ENCODE data around the gene PTPN20. TPM values are rescaled to one million over a fixed set of nuclear protein-coding genes. Genes with fewer than 3 reads are reported as not detected.
"Not testable (repeated sequence)": the region's sequence is repeated elsewhere in the genome, so short reads cannot be mapped to it uniquely, and the experiment has no call there.

Gene PTPN20
- total and polyA plus RNA-seq, 2 of the 4 experiments (the other 2 are of a cell fraction): 0.14 TPM; not detected in 1

GRCh38 chr10:46948687-46949518 is 37.7 kb downstream of the PTPN20 start:
- dilution Hi-C loops (cut with HindIII; ENCODE audit: low sequenced_read_pairs, unreplicated experiment); BruUV-seq (replicated peaks); CTCF ChIA-PET: not testable (repeated sequence)

GRCh38 chr10:46952540-46952939 is 41.3 kb downstream of the PTPN20 start:
- CTCF ChIA-PET; H2AFZ ChIP-seq (replicated peaks; ENCODE audit: low read length, poor library complexity); BruUV-seq (replicated peaks): not testable (repeated sequence)

More at GRCh38 chr10:46948687-46949518, 37.7 kb downstream of the PTPN20 start:
- H2BK20ac ChIP-seq (ENCODE audit: low read depth, low read length); H2AK5ac ChIP-seq (ENCODE audit: low read depth, low read length); H2BK120ac ChIP-seq (ENCODE audit: low read depth, low read length); H3K27me3 ChIP-seq (ENCODE audit: control insufficient read depth, insufficient read depth, low read length); H3K18ac ChIP-seq (ENCODE audit: low read depth, low read length); H3K4me1 ChIP-seq (ENCODE audit: control insufficient read depth, insufficient read depth, low read length); H3K9me3 ChIP-seq (ENCODE audit: control insufficient read depth, insufficient read depth, low read length); intact Hi-C loops (cut with micrococcal nuclease); H3K79me1 ChIP-seq (ENCODE audit: low read depth in 1 of 2, low read length in 2 of 2); ATAC-seq (ENCODE audit: low read depth); H3K23ac ChIP-seq (ENCODE audit: low read depth, low read length); H3K14ac ChIP-seq (replicated peaks; ENCODE audit: low read depth, low read length); H3K9me1 ChIP-seq (ENCODE audit: insufficient read depth, low read length); H2BK5ac ChIP-seq (ENCODE audit: low read depth, low read length, poor library complexity, severe bottlenecking); H4K8ac ChIP-seq (ENCODE audit: low read depth in 2 of 2, low read length in 2 of 2); H4K5ac ChIP-seq (ENCODE audit: low read depth, low read length); H3K4me2 ChIP-seq (ENCODE audit: low read depth, low read length); in situ Hi-C loops (cut with MboI; ENCODE audit: low sequenced_read_pairs); H3K36me3 ChIP-seq (ENCODE audit: control insufficient read depth, insufficient read depth, low read length); H4K20me1 ChIP-seq (ENCODE audit: insufficient read depth, low read length); H3K56ac ChIP-seq (ENCODE audit: extremely low read depth, insufficient read depth, low read length); H4K91ac ChIP-seq (ENCODE audit: insufficient read depth, low read depth, low read length); DNase-seq; H3K27ac ChIP-seq (ENCODE audit: insufficient read depth, low read length); H2BK15ac ChIP-seq (ENCODE audit: low read depth, low read length); H3K4ac ChIP-seq (ENCODE audit: low read depth, low read length); POLR2A ChIA-PET (ENCODE audit: unreplicated experiment); H2AK9ac ChIP-seq (replicated peaks; ENCODE audit: low read depth, low read length, poor library complexity); H3K9ac ChIP-seq (ENCODE audit: low read depth, low read length); H3K4me3 ChIP-seq (ENCODE audit: insufficient read depth, low read depth, low read length); H2AFZ ChIP-seq (replicated peaks; ENCODE audit: low read length, poor library complexity): not testable (repeated sequence)
- no CpG with 5 or more reads among the region's 5 CpGs for WGBS, 2 experiments (ENCODE audit: extremely low coverage in 2 of 2, insufficient read length in 1 of 2)

More at GRCh38 chr10:46952540-46952939, 41.3 kb downstream of the PTPN20 start:
- H3K9ac ChIP-seq (ENCODE audit: low read depth, low read length); H4K8ac ChIP-seq (ENCODE audit: low read depth in 2 of 2, low read length in 2 of 2); H3K56ac ChIP-seq (ENCODE audit: extremely low read depth, insufficient read depth, low read length); H2BK5ac ChIP-seq (ENCODE audit: low read depth, low read length, poor library complexity, severe bottlenecking); H4K20me1 ChIP-seq (ENCODE audit: insufficient read depth, low read length); intact Hi-C loops (cut with micrococcal nuclease); H3K9me3 ChIP-seq (ENCODE audit: control insufficient read depth, insufficient read depth, low read length); H2AK9ac ChIP-seq (replicated peaks; ENCODE audit: low read depth, low read length, poor library complexity); H3K79me1 ChIP-seq (ENCODE audit: low read depth in 1 of 2, low read length in 2 of 2); H3K36me3 ChIP-seq (ENCODE audit: control insufficient read depth, insufficient read depth, low read length); H2BK20ac ChIP-seq (ENCODE audit: low read depth, low read length); POLR2A ChIA-PET (ENCODE audit: unreplicated experiment); H4K5ac ChIP-seq (ENCODE audit: low read depth, low read length); H3K27ac ChIP-seq (ENCODE audit: insufficient read depth, low read length); H3K4me2 ChIP-seq (ENCODE audit: low read depth, low read length); H3K9me1 ChIP-seq (ENCODE audit: insufficient read depth, low read length); H3K4ac ChIP-seq (ENCODE audit: low read depth, low read length); H2BK15ac ChIP-seq (ENCODE audit: low read depth, low read length); H3K23ac ChIP-seq (ENCODE audit: low read depth, low read length); in situ Hi-C loops (cut with MboI; ENCODE audit: low sequenced_read_pairs); H3K18ac ChIP-seq (ENCODE audit: low read depth, low read length); H3K27me3 ChIP-seq (ENCODE audit: control insufficient read depth, insufficient read depth, low read length); DNase-seq; H2AK5ac ChIP-seq (ENCODE audit: low read depth, low read length); H2BK120ac ChIP-seq (ENCODE audit: low read depth, low read length); H4K91ac ChIP-seq (ENCODE audit: insufficient read depth, low read depth, low read length); H3K14ac ChIP-seq (replicated peaks; ENCODE audit: low read depth, low read length); H3K4me3 ChIP-seq (ENCODE audit: insufficient read depth, low read depth, low read length); dilution Hi-C loops (cut with HindIII; ENCODE audit: low sequenced_read_pairs, unreplicated experiment); H3K4me1 ChIP-seq (ENCODE audit: control insufficient read depth, insufficient read depth, low read length); ATAC-seq (ENCODE audit: low read depth): not testable (repeated sequence)
- WGBS, 2 experiments (ENCODE audit: extremely low coverage in 2 of 2, insufficient read length in 1 of 2): no CpG with 5 or more reads among the region's 4 CpGs

All from IMR-90 (cell line).